HG03520 (cell line): ENCODE data around the gene CNPY1.

Source experiments
- ATAC-seq: cut with Tn5 transposase; IDR thresholded peaks from one replicate; pipeline ENCODE4 v1.9.1; 2021; ENCODE audit warnings: mild to moderate bottlenecking, moderate library complexity; ENCODE audit not compliant: unreplicated experiment

CNPY1 gene

GRCh38 chr7:155469311-155470185 lies 76.8 kb downstream of the CNPY1 start:
- no peak for ATAC-seq

- no peak for ATAC-seq
Measured at GRCh38 chr7:155468785-155469148, 77.6 kb downstream of the CNPY1 start.

DNA sequence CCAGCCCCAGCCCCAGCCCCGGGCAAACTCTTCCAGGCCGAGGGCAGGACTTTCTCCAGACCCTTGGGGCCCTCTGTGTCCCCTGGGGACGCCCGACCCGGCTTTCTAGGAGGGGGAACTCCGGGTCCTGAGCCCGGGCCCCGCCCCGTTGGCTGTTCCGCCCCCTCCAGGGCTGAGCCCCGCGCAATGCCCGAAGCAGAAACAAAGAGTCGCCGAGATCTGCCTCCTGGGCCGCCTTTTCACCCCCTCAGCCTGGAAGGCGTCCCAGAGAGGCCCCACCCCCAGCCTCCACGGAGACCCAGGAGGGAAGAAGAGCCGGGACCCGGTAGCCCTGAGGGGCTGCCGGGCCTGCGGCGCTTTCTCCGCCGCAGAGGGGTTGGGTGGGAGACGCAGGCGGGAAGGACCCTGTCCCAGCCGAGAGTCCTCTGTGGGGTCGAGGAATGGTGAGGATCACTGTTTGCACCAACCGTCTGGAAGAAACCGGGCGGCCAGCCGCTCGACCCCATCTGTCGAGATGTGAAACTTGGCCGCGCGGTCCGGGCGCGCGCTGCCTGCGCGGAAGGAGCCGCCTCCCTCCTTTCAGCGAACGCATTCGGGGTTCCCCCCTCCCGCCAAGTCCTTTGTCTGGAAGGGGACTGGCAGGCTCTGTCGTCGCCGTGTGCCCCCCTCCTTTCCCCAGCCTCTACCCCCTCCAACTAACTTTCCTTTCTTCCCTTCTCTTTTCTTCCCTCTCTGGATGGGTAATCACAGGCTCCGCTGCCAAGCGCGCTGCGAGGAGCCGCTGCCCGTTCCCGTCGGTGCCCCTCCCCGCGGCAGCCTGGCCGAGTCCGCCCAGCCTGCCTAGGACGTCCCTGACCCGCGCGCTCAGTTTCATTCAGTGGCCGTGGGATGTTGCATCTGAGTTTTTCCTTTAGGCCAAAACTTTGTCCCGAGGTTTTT lies 78.2 kb downstream of the CNPY1 start:
- ATAC-seq, result no peak

- ATAC-seq, result no peak
Measured at GRCh38 chr7:155466814-155467733, 79.3 kb downstream of the CNPY1 start.

GRCh38 chr7:155466142-155466813 lies 80.1 kb downstream of the CNPY1 start:
- no peak for ATAC-seq

- ATAC-seq, result no peak
Measured at GRCh38 chr7:155465761-155466141, 80.6 kb downstream of the CNPY1 start.

GRCh38 chr7:155464948-155465739 lies 81.2 kb downstream of the CNPY1 start:
- no peak for ATAC-seq

- ATAC-seq, result no peak
Measured at GRCh38 chr7:155464183-155464582, 82.2 kb downstream of the CNPY1 start.

GRCh38 chr7:155463114-155463811 lies 83.1 kb downstream of the CNPY1 start:
- ATAC-seq, result no peak

DNA sequence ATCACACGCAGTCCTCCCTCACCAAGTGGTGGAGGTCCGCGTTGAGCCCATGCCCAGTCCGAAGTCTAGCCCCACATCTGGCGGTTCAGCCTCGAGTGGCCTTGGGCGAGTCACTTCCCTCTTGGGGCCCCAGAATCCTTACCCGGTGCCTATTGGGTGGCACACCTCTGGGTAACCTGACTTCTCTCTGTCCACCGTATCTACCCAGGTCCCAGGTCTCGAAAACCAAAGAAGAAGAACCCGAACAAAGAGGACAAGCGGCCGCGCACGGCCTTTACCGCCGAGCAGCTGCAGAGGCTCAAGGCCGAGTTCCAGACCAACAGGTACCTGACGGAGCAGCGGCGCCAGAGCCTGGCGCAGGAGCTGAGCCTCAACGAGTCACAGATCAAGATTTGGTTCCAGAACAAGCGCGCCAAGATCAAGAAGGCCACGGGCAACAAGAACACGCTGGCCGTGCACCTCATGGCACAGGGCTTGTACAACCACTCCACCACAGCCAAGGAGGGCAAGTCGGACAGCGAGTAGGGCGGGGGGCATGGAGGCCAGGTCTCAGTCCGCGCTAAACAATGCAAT lies 84.1 kb downstream of the CNPY1 start:
- no peak for ATAC-seq

DNA sequence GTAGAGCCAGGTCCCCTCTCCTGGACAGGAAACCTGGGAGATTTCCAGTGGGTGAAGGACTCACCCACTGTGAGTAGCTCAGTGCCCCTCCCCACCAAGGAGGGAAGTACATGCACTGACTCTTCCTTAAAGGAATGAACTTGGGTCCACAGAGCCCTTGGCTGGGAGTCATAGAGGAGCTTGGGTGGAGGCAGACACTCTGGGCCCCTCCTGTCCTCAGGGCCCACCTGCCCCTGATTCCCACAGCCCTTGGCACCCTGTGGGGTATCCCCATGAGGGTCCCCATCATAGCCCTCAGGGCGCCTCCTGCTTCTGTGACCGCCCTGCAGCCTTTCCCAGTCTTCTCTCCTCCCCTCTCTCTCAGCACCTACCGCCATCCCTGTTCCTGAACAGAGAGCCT lies 84.7 kb downstream of the CNPY1 start:
- ATAC-seq, result no peak

GRCh38 chr7:155460926-155461613 lies 85.3 kb downstream of the CNPY1 start:
- no peak for ATAC-seq

GRCh38 chr7:155459700-155460461 lies 86.5 kb downstream of the CNPY1 start:
- no peak for ATAC-seq

DNA sequence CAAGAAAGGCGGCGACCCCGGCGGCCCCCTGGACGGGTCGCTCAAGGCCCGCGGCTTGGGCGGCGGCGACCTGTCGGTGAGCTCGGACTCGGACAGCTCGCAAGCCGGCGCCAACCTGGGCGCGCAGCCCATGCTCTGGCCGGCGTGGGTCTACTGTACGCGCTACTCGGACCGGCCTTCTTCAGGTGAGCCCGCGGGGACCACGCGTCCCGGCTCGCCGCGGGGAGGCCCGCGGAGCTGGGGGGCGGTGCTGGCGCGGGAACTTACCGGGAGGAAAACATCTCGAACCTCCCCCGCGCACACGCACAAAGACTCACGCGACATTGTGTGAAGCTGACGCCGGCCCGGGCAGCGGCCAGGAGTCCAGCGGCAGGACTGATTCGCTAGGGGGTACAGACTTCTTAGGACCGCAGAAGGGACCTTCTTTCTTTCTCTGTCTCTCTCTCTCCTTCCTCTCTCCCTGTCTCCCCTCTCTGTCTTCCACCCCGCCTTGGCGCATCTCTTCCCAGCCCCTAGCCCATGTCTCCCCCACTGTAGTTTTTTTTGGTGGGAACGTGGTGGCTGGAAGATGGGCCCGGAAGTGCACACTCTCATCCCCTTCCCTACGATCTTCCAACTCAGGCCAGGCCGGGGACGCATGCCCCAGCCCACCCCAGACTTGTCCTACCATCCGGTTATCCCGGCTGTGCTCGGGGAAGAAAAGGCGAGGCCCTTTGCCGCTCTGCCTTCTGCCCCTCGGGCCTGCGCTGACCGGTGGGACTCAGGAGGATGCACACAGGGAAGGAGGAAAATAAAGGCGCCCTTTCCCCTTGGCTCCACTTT lies 87.3 kb downstream of the CNPY1 start:
- no peak for ATAC-seq

DNA sequence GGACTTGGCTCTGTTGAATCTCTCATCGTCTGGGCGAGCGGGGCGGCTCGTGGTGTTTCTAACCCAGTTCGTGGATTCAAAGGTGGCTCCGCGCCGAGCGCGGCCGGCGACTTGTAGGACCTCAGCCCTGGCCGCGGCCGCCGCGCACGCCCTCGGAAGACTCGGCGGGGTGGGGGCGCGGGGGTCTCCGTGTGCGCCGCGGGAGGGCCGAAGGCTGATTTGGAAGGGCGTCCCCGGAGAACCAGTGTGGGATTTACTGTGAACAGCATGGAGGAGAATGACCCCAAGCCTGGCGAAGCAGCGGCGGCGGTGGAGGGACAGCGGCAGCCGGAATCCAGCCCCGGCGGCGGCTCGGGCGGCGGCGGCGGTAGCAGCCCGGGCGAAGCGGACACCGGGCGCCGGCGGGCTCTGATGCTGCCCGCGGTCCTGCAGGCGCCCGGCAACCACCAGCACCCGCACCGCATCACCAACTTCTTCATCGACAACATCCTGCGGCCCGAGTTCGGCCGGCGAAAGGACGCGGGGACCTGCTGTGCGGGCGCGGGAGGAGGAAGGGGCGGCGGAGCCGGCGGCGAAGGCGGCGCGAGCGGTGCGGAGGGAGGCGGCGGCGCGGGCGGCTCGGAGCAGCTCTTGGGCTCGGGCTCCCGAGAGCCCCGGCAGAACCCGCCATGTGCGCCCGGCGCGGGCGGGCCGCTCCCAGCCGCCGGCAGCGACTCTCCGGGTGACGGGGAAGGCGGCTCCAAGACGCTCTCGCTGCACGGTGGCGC lies 88.1 kb downstream of the CNPY1 start, which contains the start of gene EN2:
EN2 (plus strand) TSS at position 19 of the 767 bp plus-strand sequence; CDS start at position 268, 249 bp downstream.
- ATAC-seq, result no peak
